Activated CD8-positive, alpha-beta T cell treated with anti-CD3 and anti-CD28 coated beads for 36 hours (primary cell): ENCODE results near the gene FCHSD2. TPM values are rescaled to one million over a fixed set of nuclear protein-coding genes. Genes with fewer than 3 reads are reported as not detected.
A peak's percentile ranks its signal among the peaks of the same experiment; 100 is the strongest.

Experiments used
- ATAC-seq: fragments of 200-7000 bp; cut with Tn5 transposase; one replicate; pipeline ENCODE4 v1.10.0; 2021; ENCODE audit warnings: mild to moderate bottlenecking, moderate library complexity
- CTCF ChIA-PET: fragments of 350-600 bp; sonication (Branson Sonifier 250); formaldehyde crosslinking; loops from one replicate; lab custom pipeline; 2021; ENCODE audit warnings: antibody characterized with exemption; lab: Charles Lee
- POLR2A ChIA-PET: fragments of 350-600 bp; sonication (Branson Sonifier 250); formaldehyde crosslinking; loops from one replicate; lab custom pipeline; 2021; ENCODE audit warnings: antibody characterized with exemption; lab: Charles Lee
- DNase-seq: peaks from one replicate; pipeline ENCODE4 v3.0.0-alpha.2; 2020
- H3K27ac Mint-ChIP-seq: one replicate; pipeline ENCODE4 v1.8.0; 2021; ENCODE audit warnings: mild to moderate bottlenecking, mixed read lengths
- H3K27me3 Mint-ChIP-seq: one replicate; pipeline ENCODE4 v1.8.0; 2021; ENCODE audit warnings: mixed read lengths
- H3K36me3 Mint-ChIP-seq: one replicate; pipeline ENCODE4 v1.8.0; 2021; ENCODE audit warnings: low read depth, mixed read lengths
- H3K4me1 Mint-ChIP-seq: one replicate; pipeline ENCODE4 v1.8.0; 2021; ENCODE audit warnings: low read depth, mixed read lengths
- H3K4me3 Mint-ChIP-seq: one replicate; pipeline ENCODE4 v1.8.0; 2021; ENCODE audit warnings: mild to moderate bottlenecking, moderate library complexity, mixed read lengths
- H3K9me3 Mint-ChIP-seq: one replicate; pipeline ENCODE4 v1.8.0; 2021; ENCODE audit warnings: mixed read lengths
- intact Hi-C: fragments of 100-400 bp; cut with micrococcal nuclease; formaldehyde crosslinking; loops from one replicate; pipeline ENCODE4 v1.10.0; 2022
- total RNA-seq, 2 experiments: library from RNA; stranded (reverse); gene quantifications; one replicate each; pipeline ENCODE4 v1.2.3, GENCODE V29; 2021
- TF ChIP-seq, protein P1 (sequence below): fragments of 200-600 bp; IDR thresholded peaks from one replicate; pipeline ENCODE4 v1.8.0; 2022; ENCODE audit warnings: antibody characterized with exemption, mild to moderate bottlenecking

Gene FCHSD2
- total RNA-seq, 2 experiments from 2014 or later: 23.6 to 24.8 TPM

DNA sequence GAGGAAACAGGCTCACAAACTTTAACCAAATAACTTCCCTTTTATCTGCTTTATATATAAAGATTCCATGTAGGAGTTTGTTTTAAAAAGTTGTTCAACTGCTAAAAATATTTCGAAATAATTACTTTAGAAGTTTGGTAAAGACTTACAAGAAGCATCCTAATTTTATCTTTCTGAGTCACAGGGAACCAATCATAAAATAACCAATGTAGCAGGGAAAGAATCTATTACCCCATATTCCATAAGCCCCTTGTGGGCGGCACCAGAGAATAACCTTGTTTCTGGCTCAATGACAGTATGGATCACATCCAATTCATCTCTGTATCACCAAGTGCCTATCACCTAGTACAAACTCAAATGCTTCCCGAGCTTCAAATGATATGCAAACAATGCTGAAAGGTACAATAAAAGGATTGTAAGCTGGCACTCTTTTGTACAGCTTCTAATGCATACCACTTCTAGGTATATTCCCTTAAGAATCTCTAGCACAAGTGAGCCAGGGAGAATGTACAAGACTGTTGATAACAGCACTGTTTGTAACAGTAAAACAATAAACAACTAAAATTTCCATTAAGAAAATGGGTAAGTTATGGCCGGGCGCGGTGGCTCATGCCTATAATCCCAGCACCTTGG, 169.5 kb downstream of the FCHSD2 start:
- Mint-ChIP-seq H3K27me3 (no peaks in the 10 kb centered on the region), H3K4me3 (no peak overlapping the region), H3K27ac (no peak overlapping the region), H3K4me1 (peaks cover 51% of the 10 kb centered on the region), H3K9me3 (peaks cover 6% of the 10 kb centered on the region), H3K36me3 (peaks cover 18% of the 10 kb centered on the region)
- DNase-seq (no peak), ATAC-seq (no peak)
- intact Hi-C loops: no loop called here
- CTCF ChIA-PET: no interaction called here
- POLR2A ChIA-PET: no interaction called here
- TF ChIP-seq, protein P1, sequence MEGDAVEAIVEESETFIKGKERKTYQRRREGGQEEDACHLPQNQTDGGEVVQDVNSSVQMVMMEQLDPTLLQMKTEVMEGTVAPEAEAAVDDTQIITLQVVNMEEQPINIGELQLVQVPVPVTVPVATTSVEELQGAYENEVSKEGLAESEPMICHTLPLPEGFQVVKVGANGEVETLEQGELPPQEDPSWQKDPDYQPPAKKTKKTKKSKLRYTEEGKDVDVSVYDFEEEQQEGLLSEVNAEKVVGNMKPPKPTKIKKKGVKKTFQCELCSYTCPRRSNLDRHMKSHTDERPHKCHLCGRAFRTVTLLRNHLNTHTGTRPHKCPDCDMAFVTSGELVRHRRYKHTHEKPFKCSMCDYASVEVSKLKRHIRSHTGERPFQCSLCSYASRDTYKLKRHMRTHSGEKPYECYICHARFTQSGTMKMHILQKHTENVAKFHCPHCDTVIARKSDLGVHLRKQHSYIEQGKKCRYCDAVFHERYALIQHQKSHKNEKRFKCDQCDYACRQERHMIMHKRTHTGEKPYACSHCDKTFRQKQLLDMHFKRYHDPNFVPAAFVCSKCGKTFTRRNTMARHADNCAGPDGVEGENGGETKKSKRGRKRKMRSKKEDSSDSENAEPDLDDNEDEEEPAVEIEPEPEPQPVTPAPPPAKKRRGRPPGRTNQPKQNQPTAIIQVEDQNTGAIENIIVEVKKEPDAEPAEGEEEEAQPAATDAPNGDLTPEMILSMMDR: no peak

DNA sequence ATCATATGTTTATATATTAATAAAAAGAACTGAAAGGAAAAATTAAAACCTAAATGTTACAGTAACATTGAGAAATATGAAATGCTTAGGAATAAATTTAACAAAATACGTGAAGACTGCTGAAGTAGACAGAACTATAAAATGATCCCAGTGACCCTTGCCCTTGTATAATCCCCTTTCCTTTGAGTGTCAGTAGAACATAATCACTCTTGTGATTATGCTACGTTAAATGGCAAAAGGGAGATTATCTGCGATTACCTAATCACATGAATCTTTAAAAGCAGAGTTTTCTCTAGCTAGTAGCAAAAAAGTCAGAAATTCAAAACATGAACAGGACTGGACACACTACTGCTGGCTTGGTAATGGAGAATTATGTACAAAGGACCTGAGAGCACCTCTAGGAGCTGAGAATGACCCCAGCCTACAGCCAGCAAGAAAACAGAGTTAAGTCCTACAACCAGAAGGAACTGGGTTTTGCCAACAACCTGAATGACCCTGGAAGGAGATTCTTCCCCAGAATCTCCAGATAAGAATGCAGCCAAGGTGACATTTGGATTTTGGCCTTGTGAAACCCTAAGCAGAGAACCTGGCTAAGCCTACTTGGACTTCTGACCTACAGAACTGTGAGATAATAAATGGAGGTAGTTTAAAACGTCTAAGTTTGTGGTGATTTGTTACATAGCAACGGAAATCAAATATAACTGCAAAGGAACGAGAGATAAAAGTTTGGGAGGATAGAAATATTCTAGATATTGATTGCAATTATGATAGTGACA, 170.7 kb downstream of the FCHSD2 start:
- DNase-seq: no peak
- intact Hi-C loops: no loop called here
- TF ChIP-seq, protein P1: no peak
- ChIA-PET POLR2A (interaction anchor here (0.8 to 1.5 kb wide), 2 partner anchors 92 to 171 kb away, joined by 4 to 5 read pairs; partner anchors contain the start of gene FCHSD2), CTCF (interaction anchor here (1.2 kb wide), 1 partner anchor 12 kb away, joined by 3 read pairs; no protein-coding TSS in a partner anchor)
- H3K27ac Mint-ChIP-seq: no peak overlapping the region
- H3K27me3 Mint-ChIP-seq: no peaks in the 10 kb centered on the region
- peaks cover 47% of the 10 kb centered on the region for H3K4me1 Mint-ChIP-seq
- peaks cover 12% of the 10 kb centered on the region for H3K36me3 Mint-ChIP-seq
- no peak overlapping the region for H3K4me3 Mint-ChIP-seq
- peaks cover 2% of the 10 kb centered on the region for H3K9me3 Mint-ChIP-seq
- ATAC-seq: no peak

DNA sequence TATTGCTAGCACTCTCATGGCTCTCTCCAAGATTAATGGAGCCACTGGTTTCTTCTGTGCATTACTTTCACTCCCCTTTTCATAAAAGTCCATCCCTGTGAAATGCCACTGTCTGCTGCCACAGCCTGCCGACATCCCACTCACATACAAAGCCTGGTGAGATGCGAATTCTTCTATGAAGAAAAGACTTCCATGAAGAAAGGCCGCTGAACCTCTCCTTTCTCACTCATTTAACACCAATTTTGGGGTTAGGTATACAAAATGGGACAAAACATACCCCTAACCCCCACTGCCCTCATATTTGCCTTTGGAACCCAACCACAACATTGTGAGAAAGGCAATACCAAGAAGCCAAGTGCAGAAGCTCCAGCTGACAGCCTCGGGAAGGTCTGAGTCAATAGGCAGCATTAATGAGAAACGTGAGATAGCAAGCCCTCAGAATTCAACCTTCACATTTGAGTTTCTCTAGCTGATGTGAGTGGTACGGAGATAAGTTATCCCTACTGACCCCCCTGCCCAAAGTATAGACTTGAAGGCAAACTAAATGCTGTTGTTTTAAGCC, 171.5 kb downstream of the FCHSD2 start:
- Mint-ChIP-seq H3K27me3 (no peaks in the 10 kb centered on the region), H3K27ac (peak overlapping the region; percentile 79), H3K9me3 (peaks cover 2% of the 10 kb centered on the region), H3K4me1 (peaks cover 42% of the 10 kb centered on the region), H3K4me3 (peak overlapping the region; percentile 16), H3K36me3 (peaks cover 8% of the 10 kb centered on the region)
- TF ChIP-seq, protein P1: no peak
- intact Hi-C loops: no loop called here
- CTCF ChIA-PET: interaction anchor here (0.5 to 1.2 kb wide), 2 partner anchors 13 to 85 kb away, joined by 3 read pairs; no protein-coding TSS in a partner anchor
- POLR2A ChIA-PET: interaction anchor here (0.7 to 1.5 kb wide), 3 partner anchors 91 to 552 kb away, joined by 3 to 5 read pairs (median 4); partner anchors contain the start of gene FCHSD2
- DNase-seq (peak; percentile 69), ATAC-seq (peak; percentile 25)

DNA sequence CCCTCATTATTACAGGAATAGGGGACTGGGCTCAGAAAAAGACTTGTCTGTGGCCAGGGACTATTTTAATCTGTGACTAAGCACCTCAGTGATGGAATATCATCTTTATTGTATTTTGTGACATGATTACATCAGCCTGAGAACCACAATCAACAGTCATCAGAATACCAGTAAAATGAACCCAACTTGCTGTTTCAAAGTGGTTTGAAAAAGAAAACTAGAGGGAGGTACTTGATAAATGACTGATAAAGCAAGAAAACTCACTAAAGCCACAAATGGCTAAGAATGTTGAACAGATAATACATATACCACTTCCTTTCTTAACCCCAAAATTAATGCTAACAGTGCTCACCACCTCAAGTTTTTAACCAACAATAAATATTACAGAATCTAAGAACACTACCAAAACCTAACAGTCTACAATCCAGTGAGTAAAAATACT, 172.2 kb downstream of the FCHSD2 start:
- peaks cover 41% of the 10 kb centered on the region for H3K4me1 Mint-ChIP-seq

More for the DNA sequence above, 172.2 kb downstream of the FCHSD2 start:
- intact Hi-C loops: no loop called here
- ChIA-PET POLR2A (interaction anchor here (0.7 to 1.5 kb wide), 2 partner anchors 172 to 551 kb away, joined by 3 to 4 read pairs; partner anchors contain the start of gene FCHSD2), CTCF (interaction anchor here (1.2 kb wide), 1 partner anchor 14 kb away, joined by 3 read pairs; no protein-coding TSS in a partner anchor)
- peak; percentile 87 for ATAC-seq
- Mint-ChIP-seq H3K27me3 (no peaks in the 10 kb centered on the region), H3K36me3 (peaks cover 5% of the 10 kb centered on the region), H3K27ac (peak overlapping the region; percentile 79), H3K9me3 (no peaks in the 10 kb centered on the region), H3K4me3 (no peak overlapping the region)
- TF ChIP-seq, protein P1: no peak
- DNase-seq: peak; percentile 4
